Mesenchymal stem cell (in vitro differentiated cells and primary cell): ENCODE results near the gene NUP205.

ENCODE experiments used
- DNase-seq: peaks from one replicate; pipeline ENCODE4 v3.0.0-alpha.2; 2013
- H2AFZ ChIP-seq: one replicate; pipeline ENCODE4 v1.6.1; 2013; ENCODE audit warnings: low read depth, mild to moderate bottlenecking, control low read depth, inconsistent platforms, low read length, moderate library complexity
- H2AK5ac ChIP-seq: 2 replicates; pipeline ENCODE4 v1.6.1; 2013; ENCODE audit warnings: low read length, moderate library complexity, mild to moderate bottlenecking, inconsistent platforms; ENCODE audit not compliant: severe bottlenecking
- H2BK120ac ChIP-seq: one replicate; pipeline ENCODE4 v1.6.1; 2013; ENCODE audit warnings: low read depth, mild to moderate bottlenecking, inconsistent platforms, low read length, moderate library complexity
- H2BK12ac ChIP-seq, 2 experiments: one replicate each; pipeline ENCODE4 v1.6.1; 2013; ENCODE audit warnings: inconsistent platforms in 2 of 2, low read length in 2 of 2, mild to moderate bottlenecking in 2 of 2, moderate library complexity in 2 of 2, control low read depth in 1 of 2
- H2BK15ac ChIP-seq: one replicate; pipeline ENCODE4 v1.6.1; 2013; ENCODE audit warnings: mild to moderate bottlenecking, low read depth, inconsistent platforms; ENCODE audit not compliant: poor library complexity, severe bottlenecking
- H2BK5ac ChIP-seq: 2 replicates; pipeline ENCODE4 v1.6.1; 2013; ENCODE audit warnings: low read depth, mild to moderate bottlenecking, low read length, control low read depth, inconsistent platforms; ENCODE audit not compliant: poor library complexity, severe bottlenecking
- H3K14ac ChIP-seq, 2 experiments: one replicate each; pipeline ENCODE4 v1.6.1; 2013; ENCODE audit warnings: inconsistent platforms in 2 of 2, low read length in 2 of 2, control low read depth in 1 of 2, mild to moderate bottlenecking in 1 of 2, moderate library complexity in 1 of 2
- H3K18ac ChIP-seq, 2 experiments: one replicate each; pipeline ENCODE4 v1.6.1; 2013; ENCODE audit warnings: inconsistent platforms in 2 of 2, low read length in 2 of 2, control low read depth in 1 of 2, low read depth in 1 of 2, mild to moderate bottlenecking in 1 of 2
- H3K23ac ChIP-seq, 2 experiments: one replicate each; pipeline ENCODE4 v1.6.1; 2013; ENCODE audit warnings: inconsistent platforms in 2 of 2, low read length in 2 of 2, mild to moderate bottlenecking in 2 of 2, moderate library complexity in 2 of 2, control low read depth in 1 of 2
- H3K27ac ChIP-seq: 2 replicates; pipeline ENCODE4 v1.5.1; 2013; ENCODE audit warnings: mild to moderate bottlenecking, moderate library complexity, low read length, control low read depth, inconsistent platforms; ENCODE audit not compliant: poor library complexity, severe bottlenecking
- H3K27me3 ChIP-seq, 2 experiments: 2 replicates each; pipeline versions ENCODE4 v1.6.1 to v1.7.0; 2013; ENCODE audit warnings: low read length in 2 of 2, mild to moderate bottlenecking in 2 of 2, moderate library complexity in 2 of 2, control low read depth in 1 of 2, inconsistent platforms in 1 of 2; ENCODE audit not compliant: control insufficient read depth in 1 of 2, insufficient read depth in 1 of 2
- H3K36me3 ChIP-seq, 2 experiments: 2 replicates each; pipeline versions ENCODE4 v1.6.1 to v1.7.0; 2013; ENCODE audit warnings: low read length in 2 of 2, control low read depth in 1 of 2, inconsistent platforms in 1 of 2, low read depth in 1 of 2, mild to moderate bottlenecking in 1 of 2; ENCODE audit not compliant: insufficient read depth in 2 of 2, control insufficient read depth in 1 of 2
- H3K4ac ChIP-seq, 2 experiments: one replicate each; pipeline ENCODE4 v1.6.1; 2013; ENCODE audit warnings: inconsistent platforms in 2 of 2, low read length in 2 of 2, mild to moderate bottlenecking in 2 of 2, moderate library complexity in 2 of 2, control low read depth in 1 of 2, low read depth in 1 of 2
- H3K4me1 ChIP-seq: 2 replicates; pipeline ENCODE4 v1.6.1; 2013; ENCODE audit warnings: low read depth, low read length, control low read depth; ENCODE audit not compliant: control insufficient read depth, insufficient read depth
- H3K4me2 ChIP-seq: 2 replicates; pipeline ENCODE4 v1.6.1; 2013; ENCODE audit warnings: low read length, mild to moderate bottlenecking, inconsistent platforms; ENCODE audit not compliant: poor library complexity, severe bottlenecking
- H3K4me3 ChIP-seq, 2 experiments: 2 replicates each; pipeline versions ENCODE4 v1.5.1 to v1.7.0; 2013; ENCODE audit warnings: low read length in 2 of 2, mild to moderate bottlenecking in 2 of 2, control low read depth in 1 of 2, low read depth in 1 of 2; ENCODE audit not compliant: insufficient read depth in 1 of 2
- H3K79me1 ChIP-seq: replicated peaks from 2 replicates; pipeline ENCODE4 v1.6.1; 2013; ENCODE audit warnings: mild to moderate bottlenecking, control low read depth, low read length, inconsistent platforms; ENCODE audit not compliant: poor library complexity, severe bottlenecking
- H3K9ac ChIP-seq: 2 replicates; pipeline ENCODE4 v1.7.0; 2013; ENCODE audit warnings: mild to moderate bottlenecking, low read length, moderate library complexity
- H3K9me3 ChIP-seq: 2 replicates; pipeline ENCODE4 v1.7.0; 2013; ENCODE audit warnings: mild to moderate bottlenecking, low read length; ENCODE audit not compliant: control insufficient read depth
- H4K8ac ChIP-seq: one replicate; pipeline ENCODE4 v1.6.1; 2013; ENCODE audit warnings: inconsistent platforms, mild to moderate bottlenecking, low read length, moderate library complexity
- H4K91ac ChIP-seq: one replicate; pipeline ENCODE4 v1.6.1; 2013; ENCODE audit warnings: mild to moderate bottlenecking, low read length, inconsistent platforms
- WGBS: methylation state at CpG from one replicate; pipeline ENCODE4 v1.1.7; 2013; ENCODE audit warnings: mixed read lengths; 5-methylcytosine and 5-hydroxymethylcytosine counted together

NUP205 gene

GRCh38 chr7:135685306-135686084 lies 127.8 kb downstream of the NUP205 start:
- WGBS: 70% methylated on average over 7 of the region's 9 CpGs

GRCh38 chr7:135687466-135687865 lies 129.7 kb downstream of the NUP205 start:
- no peak overlapping the region for H2BK120ac ChIP-seq
- no peak overlapping the region for H3K9ac ChIP-seq
- no peak overlapping the region for H3K14ac ChIP-seq
- no peaks in the 10 kb centered on the region for H3K9me3 ChIP-seq
- no peak overlapping the region for H3K23ac ChIP-seq
- no peak overlapping the region for H4K8ac ChIP-seq
- no peaks in the 10 kb centered on the region for H3K27me3 ChIP-seq
- H3K27ac ChIP-seq: no peak overlapping the region
- peaks cover 14% of the 10 kb centered on the region for H3K79me1 ChIP-seq
- peaks cover 9 to 79% of the 10 kb centered on the region in 2 experiments for H3K36me3 ChIP-seq
- no peak overlapping the region for H3K4ac ChIP-seq
- 0% methylated on average over 1 of the region's 1 CpG for WGBS
- H2BK12ac ChIP-seq: no peak overlapping the region
- H3K4me1 ChIP-seq: peaks cover 9% of the 10 kb centered on the region
- no peak overlapping the region for H3K4me2 ChIP-seq
- DNase-seq: no peak
- H2AK5ac ChIP-seq: no peak overlapping the region
- no peak overlapping the region for H3K18ac ChIP-seq
- H2AFZ ChIP-seq: no peak overlapping the region
- no peak overlapping the region for H4K91ac ChIP-seq
- H3K4me3 ChIP-seq: no peak overlapping the region
- no peak overlapping the region for H2BK5ac ChIP-seq
- no peak overlapping the region for H2BK15ac ChIP-seq

More at GRCh38 chr7:135685306-135686084, 127.8 kb downstream of the NUP205 start:
- H3K23ac ChIP-seq: no peak overlapping the region
- H3K36me3 ChIP-seq: peaks cover 12 to 78% of the 10 kb centered on the region in 2 experiments
- H2AK5ac ChIP-seq: no peak overlapping the region
- no peak overlapping the region for H3K14ac ChIP-seq
- no peaks in the 10 kb centered on the region for H3K9me3 ChIP-seq
- H3K4me3 ChIP-seq: no peak overlapping the region
- H3K27me3 ChIP-seq: no peaks in the 10 kb centered on the region
- H2BK120ac ChIP-seq: no peak overlapping the region
- no peak overlapping the region for H2AFZ ChIP-seq
- no peak overlapping the region for H3K4ac ChIP-seq
- H4K91ac ChIP-seq: no peak overlapping the region
- DNase-seq: peak; percentile 40
- no peak overlapping the region for H3K4me2 ChIP-seq
- H2BK15ac ChIP-seq: no peak overlapping the region
- no peak overlapping the region for H3K27ac ChIP-seq
- H3K18ac ChIP-seq: no peak overlapping the region
- peak overlapping the region; percentile 65 for H4K8ac ChIP-seq
- H2BK12ac ChIP-seq: no peak overlapping the region
- H2BK5ac ChIP-seq: no peak overlapping the region
- peaks cover 24% of the 10 kb centered on the region for H3K79me1 ChIP-seq
- H3K4me1 ChIP-seq: peaks cover 8% of the 10 kb centered on the region
- H3K9ac ChIP-seq: no peak overlapping the region

GRCh38 chr7:135690566-135690965 lies 132.8 kb downstream of the NUP205 start:
- Histone ChIP-seq H2AFZ (no peak overlapping the region), H3K36me3 (peaks cover 6 to 79% of the 10 kb centered on the region in 2 experiments), H4K91ac (no peak overlapping the region), H3K18ac (no peak overlapping the region), H3K4me3 (no peak overlapping the region), H2BK12ac (no peak overlapping the region), H3K14ac (no peak overlapping the region), H3K79me1 (peaks cover 5% of the 10 kb centered on the region), H4K8ac (no peak overlapping the region), H3K4ac (no peak overlapping the region), H2BK5ac (no peak overlapping the region), H3K4me1 (peaks cover 4% of the 10 kb centered on the region), H2BK15ac (no peak overlapping the region), H3K9me3 (no peaks in the 10 kb centered on the region), H3K27me3 (no peaks in the 10 kb centered on the region), H2BK120ac (no peak overlapping the region), H3K23ac (no peak overlapping the region), H2AK5ac (no peak overlapping the region), H3K9ac (no peak overlapping the region), H3K4me2 (no peak overlapping the region), H3K27ac (no peak overlapping the region)
- DNase-seq: peak; percentile 18
- WGBS: 68% methylated on average over 3 of the region's 3 CpGs

DNA sequence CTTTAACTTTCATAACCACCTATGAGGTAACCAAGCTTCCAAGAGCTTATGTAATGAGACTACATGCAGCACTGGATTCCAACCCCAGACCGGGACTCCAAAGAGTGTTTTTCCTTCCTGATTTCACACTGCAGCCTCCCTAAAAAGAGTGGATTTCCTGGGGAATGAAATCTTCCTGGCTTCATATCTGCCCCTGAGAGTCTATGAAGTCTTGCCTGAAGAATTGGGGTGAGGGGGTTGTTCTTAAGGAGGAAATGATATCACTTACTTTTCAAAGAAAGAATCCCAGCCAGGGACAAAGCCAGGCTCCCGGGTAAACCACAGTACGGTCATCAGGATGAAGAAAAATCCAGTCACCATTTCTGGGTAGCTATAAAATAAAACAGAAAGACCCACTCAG lies 134.3 kb downstream of the NUP205 start:
- no peak overlapping the region for H3K4ac ChIP-seq
- H3K9me3 ChIP-seq: no peaks in the 10 kb centered on the region
- H3K79me1 ChIP-seq: peaks cover 5% of the 10 kb centered on the region
- no peak overlapping the region for H3K4me3 ChIP-seq
- H2AFZ ChIP-seq: no peak overlapping the region
- no peak overlapping the region for H3K14ac ChIP-seq
- H4K8ac ChIP-seq: no peak overlapping the region
- peaks cover 4% of the 10 kb centered on the region for H3K4me1 ChIP-seq
- H3K27me3 ChIP-seq: no peaks in the 10 kb centered on the region
- H2BK5ac ChIP-seq: no peak overlapping the region
- no peak overlapping the region for H3K9ac ChIP-seq
- H3K23ac ChIP-seq: no peak overlapping the region
- H3K18ac ChIP-seq: no peak overlapping the region
- H3K36me3 ChIP-seq: peaks cover 5 to 72% of the 10 kb centered on the region in 2 experiments
- no peak overlapping the region for H3K27ac ChIP-seq
- WGBS: 81% methylated on average over 2 of the region's 3 CpGs
- H4K91ac ChIP-seq: no peak overlapping the region
- no peak overlapping the region for H2AK5ac ChIP-seq
- no peak overlapping the region for H3K4me2 ChIP-seq
- H2BK12ac ChIP-seq: no peak overlapping the region
- no peak overlapping the region for H2BK15ac ChIP-seq
- no peak overlapping the region for H2BK120ac ChIP-seq
- no peak for DNase-seq
